ENCODE data around the gene GHR.
"Not testable (repeated sequence)": the region's sequence is repeated elsewhere in the genome, so short reads cannot be mapped to it uniquely, and the experiment has no call there.

Gene GHR

DNA sequence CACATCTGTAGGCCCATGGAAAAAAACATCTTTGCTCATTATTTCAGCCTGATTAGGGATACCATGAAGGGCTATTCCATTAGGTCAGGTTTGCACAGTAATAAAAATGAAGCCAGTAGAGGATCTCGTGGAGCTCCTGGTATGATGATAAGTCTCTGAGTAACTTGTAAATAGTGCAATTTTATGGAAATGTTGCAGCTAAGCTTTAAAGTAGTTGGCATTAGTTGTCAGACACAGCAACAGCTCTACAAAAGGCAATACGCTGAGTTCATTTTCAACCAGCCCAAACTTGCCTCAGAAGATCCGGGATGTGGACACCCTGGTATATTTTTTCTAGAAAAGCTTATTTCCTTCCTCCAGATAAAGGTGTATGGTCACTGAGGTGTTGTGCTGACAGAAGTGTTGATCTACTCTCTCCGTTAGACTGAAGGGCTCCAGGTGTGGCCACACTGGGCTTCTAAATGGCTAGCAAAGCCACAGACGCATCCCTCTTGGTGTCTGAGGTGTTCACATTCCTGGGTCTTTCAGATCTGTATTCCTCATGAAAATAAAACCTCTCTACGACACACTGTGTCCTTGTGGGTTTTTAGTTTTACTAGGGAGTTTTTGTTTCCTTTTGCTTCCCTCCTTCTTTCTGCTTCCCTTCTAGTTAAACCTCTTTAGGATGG is 141.6 kb downstream of the GHR start:
- in situ Hi-C loops (cut with HindIII; ENCODE audit: low sequenced_read_pairs), result no loop called here

DNA sequence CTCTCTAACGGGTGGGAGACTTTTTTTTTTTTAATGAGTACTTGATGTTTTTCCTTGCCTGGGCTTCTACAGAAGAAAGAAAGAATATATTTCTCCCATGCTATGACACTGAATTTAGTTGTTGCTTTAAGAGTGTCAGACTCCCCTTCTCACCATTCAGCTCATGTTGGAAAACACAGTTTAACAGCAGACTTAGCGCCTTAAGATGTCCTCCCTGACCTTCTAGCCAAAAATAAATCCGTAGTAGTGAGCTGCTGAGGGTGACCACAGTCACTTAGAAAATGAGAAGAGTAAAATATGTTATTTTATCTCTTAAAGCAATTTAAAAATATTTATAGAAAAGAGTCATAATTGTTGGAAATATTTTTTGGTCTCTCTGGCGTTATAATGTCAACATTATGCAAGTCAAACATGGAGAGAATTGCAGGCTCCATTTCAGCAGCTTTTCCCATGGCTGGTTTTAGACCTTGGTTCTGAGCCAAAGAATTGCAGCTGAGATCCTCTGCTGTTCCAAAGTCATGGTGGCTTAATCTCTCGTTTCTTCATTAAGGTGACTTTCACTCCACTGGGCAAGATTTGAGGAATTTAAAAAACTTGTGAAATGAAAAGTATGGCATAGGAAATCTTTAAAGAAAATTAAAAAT is 143.5 kb downstream of the GHR start:
- in situ Hi-C loops (cut with HindIII; ENCODE audit: low sequenced_read_pairs), result no loop called here

- in situ Hi-C loops (cut with HindIII; ENCODE audit: low sequenced_read_pairs), result no loop called here
Observed at GRCh38 chr5:42569325-42569724, 146.1 kb downstream of the GHR start.

GRCh38 chr5:42569953-42570548 is 146.8 kb downstream of the GHR start:
- in situ Hi-C loops (cut with HindIII; ENCODE audit: low sequenced_read_pairs), result no loop called here

DNA sequence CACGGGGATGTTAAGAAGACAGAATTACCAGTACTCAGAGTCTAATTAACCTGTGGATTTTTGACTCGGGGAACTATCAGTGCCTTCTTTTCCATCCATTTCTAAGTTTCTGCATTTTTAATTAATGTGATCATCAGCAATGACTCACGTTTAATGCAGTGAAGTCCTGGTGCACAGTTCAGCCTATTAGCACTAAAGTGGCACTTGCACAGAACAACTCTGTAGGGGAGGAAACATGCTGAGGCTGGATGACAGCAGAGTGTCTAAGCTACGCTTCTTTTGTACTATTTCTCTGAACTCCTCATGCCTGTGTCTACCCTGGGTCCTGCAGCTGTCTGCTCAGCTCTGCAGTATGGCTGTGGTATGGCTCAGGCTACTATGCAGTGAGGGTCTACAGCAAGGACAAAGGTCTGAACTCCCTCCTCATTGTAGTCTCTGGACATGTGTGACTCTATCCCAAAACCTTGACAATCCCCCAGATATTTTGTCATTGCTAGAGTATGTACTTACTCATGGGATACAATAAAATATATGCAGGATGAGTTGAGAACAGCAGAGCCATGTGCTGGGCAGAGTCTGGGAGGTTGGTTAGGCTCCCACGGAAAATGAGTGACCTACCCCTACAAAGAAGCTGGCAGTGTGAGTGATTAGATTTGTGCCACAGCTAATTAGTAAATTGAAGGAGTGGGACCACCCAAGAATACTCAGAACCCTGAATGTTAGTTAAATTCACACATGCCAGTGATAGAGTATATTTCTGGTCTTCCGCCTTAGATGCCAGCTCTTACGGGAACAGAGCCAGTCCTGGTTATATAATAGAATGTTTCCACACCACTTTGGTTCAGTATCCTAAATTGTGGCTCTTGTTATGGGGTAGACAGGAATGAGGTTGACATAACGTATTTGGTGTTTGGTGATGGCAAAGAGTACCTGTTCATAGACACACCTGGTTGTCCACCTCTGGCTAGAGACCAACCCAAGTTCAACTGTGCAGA is 148.0 kb downstream of the GHR start:
- in situ Hi-C loops (cut with HindIII; ENCODE audit: low sequenced_read_pairs), result no loop called here

- in situ Hi-C loops (cut with HindIII; ENCODE audit: low sequenced_read_pairs), result no loop called here
Observed at GRCh38 chr5:42572313-42572712, 149.1 kb downstream of the GHR start.

DNA sequence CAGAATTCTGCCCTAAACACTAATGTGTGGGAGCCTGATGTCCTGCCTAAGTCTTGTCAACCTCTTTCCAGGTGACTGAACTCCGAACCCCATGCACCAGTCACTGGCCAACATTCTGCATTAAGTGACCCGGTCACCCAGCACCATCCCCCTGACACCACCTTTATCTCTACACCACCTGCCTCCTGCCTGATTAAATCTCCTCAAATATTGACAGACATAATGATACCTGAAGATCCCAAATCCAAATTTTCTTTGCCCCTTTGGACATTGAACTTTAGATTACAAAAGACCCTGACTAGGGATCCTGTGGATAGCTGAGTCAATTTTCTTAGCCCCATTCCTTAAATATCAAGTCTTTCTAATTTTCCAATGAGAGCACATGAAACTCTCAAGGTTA is 150.1 kb downstream of the GHR start:
- in situ Hi-C loops (cut with HindIII; ENCODE audit: low sequenced_read_pairs), result no loop called here

DNA sequence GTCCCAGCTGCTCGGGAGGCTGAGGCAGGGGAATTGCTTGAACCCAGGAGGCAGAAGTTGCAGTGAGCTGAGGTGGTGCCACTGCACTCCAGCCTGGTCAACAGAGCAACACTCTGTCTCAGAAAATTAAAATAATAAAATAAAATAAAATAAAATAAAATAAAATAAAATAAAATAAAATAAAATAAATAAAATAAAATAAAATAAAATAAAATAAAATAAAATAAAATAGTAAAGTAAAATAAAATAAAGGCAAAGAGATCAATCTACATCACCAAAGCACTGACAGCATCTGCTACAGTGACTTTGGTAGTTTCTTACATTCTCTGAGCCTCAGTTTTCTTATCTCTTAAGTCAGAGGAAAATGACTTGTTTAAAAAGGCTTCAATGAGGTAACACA is 152.7 kb downstream of the GHR start:
- in situ Hi-C loops (cut with HindIII; ENCODE audit: low sequenced_read_pairs), result not testable (repeated sequence)

DNA sequence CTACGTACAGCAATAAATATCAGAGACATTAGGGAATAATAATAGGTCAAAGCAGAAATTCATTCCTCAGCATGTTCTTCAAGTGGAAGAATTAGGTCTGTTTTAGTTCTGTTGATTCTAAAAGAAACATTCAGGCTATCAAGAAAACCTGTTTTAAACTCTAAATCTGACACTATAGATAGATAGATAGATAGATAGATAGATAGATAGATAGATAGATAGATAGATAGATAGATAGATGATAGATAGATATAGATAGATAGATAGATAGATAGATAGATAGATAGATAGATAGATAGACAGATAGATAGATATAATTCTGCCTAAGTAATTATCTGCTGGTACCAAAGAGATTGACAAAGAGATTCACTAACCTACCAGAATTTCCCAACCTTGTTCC is 155.7 kb downstream of the GHR start:
- in situ Hi-C loops (cut with HindIII; ENCODE audit: low sequenced_read_pairs), result not testable (repeated sequence)

DNA sequence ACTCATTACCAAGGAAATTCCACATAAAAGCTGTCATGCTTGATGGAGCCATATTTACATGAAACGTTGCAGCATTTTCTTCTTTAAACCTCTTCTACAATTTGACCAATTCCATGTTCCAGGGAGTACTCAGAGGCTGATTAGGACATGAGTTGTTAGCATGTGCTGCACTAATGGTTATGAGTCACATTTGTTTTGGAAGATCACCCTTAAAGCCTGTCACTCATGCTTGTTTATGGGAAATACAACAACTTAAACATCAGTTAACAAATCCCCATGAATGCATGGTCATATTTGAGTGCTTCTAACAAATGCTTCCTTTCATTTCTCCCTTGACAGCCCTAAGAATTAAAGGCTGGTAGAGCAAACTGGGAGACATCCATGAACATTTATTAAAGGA is 156.1 kb downstream of the GHR start:
- in situ Hi-C loops (cut with HindIII; ENCODE audit: low sequenced_read_pairs), result no loop called here

GRCh38 chr5:42581845-42582244 is 158.6 kb downstream of the GHR start:
- in situ Hi-C loops (cut with HindIII; ENCODE audit: low sequenced_read_pairs), result no loop called here

DNA sequence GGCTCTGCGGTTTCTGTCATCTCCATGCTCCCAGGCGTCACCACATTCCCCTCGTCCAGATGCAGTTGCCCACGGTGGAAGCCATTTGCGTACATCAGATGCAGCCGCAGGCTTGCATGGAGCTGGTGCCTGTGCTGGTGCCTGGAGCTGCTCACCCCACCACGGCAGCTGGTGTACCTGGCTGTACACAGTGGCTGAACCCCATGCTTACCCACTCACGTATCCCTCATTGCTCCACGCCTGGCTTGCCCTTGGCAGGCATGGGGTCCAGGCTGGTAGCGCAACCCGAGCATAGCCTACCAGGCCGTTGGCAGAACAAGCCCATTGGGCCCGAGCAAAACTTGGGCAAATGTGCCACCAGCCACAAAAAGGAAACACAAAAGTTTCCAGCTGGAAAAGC is 159.5 kb downstream of the GHR start:
- in situ Hi-C loops (cut with HindIII; ENCODE audit: low sequenced_read_pairs), result no loop called here

- in situ Hi-C loops (cut with HindIII; ENCODE audit: low sequenced_read_pairs), result no loop called here
Observed at GRCh38 chr5:42583322-42583721, 160.1 kb downstream of the GHR start.

DNA sequence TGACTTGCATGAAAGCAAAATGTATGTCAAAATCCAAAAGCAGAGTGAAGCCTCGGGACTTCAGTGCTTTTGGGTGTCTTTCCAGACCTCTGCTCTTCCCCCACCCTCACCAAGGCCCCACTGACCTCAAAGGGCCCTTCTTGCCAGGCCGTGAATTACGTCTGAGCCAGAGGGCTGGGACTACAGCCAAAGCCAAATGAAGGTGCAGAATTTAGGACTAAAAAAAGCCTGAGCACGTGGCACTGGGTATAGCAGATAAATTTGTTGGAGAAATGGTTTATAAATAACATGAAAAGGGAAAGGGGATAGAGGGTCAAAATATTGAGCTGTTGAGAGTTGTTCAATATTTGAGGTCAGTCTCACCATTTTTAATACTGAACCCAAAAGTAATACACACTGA is 163.4 kb downstream of the GHR start:
- in situ Hi-C loops (cut with HindIII; ENCODE audit: low sequenced_read_pairs), result no loop called here

DNA sequence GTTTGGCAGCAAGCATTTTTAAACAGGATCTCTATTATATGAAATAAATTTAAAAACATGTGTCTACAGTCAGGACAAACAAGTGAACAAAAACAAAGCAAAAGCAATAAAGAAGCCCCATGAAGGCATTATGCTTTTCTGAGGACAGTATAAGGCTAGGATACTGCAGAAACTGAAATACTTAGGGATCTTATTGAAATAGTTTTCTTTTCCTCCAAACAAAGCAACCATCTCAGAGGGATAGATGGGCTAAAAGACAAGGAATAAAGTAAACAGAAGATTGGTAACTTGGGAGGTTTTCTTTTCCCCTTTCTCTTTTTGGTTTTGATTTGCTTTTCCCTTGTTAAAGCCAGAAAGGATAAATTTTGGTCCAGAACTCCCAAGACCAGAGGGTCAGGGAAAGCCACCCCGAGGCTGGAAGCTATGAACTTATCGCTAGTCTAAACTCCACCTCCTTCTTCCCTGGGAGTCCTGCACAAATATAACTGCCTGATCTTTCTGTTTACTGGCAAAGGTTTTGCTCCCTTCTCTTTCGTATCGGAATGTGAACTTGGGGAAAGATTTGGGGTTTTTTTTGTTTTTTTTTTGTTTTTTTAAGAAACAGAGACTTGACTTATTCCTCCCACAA is 164.0 kb downstream of the GHR start:
- in situ Hi-C loops (cut with HindIII; ENCODE audit: low sequenced_read_pairs), result no loop called here

DNA sequence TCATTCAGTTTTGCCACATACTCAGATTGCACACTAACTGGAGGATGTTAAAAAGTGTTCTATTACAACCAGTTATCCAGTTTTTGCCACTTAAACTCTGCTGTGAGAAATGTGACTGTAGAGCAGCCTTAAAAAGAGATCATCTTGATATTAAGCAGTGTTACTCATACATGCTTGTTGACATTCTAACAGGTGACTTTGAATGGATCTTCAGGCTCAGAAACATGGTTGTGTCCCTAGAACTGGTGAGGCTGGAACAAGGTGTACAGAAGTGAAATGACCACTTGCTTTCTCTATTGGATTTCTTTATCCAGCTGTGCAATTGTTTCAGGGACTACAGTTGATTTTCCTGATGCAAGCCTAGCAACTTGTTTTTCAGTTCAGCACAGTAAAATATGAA is 167.3 kb downstream of the GHR start:
- in situ Hi-C loops (cut with HindIII; ENCODE audit: low sequenced_read_pairs), result no loop called here

GRCh38 chr5:42591015-42591414 is 167.8 kb downstream of the GHR start:
- in situ Hi-C loops (cut with HindIII; ENCODE audit: low sequenced_read_pairs), result no loop called here

- in situ Hi-C loops (cut with HindIII; ENCODE audit: low sequenced_read_pairs), result no loop called here
Observed at GRCh38 chr5:42592401-42593140, 169.3 kb downstream of the GHR start.

DNA sequence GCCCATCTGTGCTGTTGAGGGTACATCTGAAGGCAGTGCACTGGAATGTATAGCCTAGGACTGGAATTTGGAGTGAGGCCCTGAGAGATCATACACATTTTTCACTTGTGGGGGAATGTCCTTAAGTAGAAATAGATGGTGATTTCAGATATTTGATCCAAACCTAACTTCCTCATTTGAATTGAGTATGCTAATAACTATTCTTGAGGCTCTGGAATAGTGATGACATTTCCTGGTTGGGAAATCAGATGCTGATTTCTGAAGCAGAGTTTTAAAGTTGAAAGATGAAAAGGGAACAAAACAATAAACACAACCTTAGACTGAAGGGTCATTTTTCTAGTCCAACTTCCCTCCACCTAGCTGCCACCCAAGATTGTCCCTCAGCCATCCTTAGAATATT is 170.4 kb downstream of the GHR start:
- in situ Hi-C loops (cut with HindIII; ENCODE audit: low sequenced_read_pairs), result no loop called here

DNA sequence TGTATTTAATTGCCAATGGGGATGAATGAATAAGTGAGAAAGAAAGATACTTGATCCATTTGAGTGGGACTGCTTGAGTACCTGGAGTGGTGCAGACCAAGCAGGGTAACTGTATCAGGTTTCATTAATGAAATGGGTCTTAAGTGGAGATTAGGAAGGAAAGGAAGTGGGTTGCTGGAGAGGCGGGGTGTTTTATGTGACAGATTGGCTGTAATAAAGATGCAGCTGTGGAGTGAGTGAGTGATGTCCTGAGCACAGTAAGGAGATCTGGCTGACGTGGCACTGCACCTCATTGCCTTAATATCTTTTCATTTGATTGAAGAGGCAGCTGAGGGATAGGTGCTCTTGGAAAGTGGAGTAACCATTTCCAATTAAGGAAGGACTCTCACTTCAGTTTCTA is 172.4 kb downstream of the GHR start:
- in situ Hi-C loops (cut with HindIII; ENCODE audit: low sequenced_read_pairs), result no loop called here

All from endothelial cell of hepatic sinusoid (primary cell).